ENCODE measurements around the gene HDAC11.

DNA sequence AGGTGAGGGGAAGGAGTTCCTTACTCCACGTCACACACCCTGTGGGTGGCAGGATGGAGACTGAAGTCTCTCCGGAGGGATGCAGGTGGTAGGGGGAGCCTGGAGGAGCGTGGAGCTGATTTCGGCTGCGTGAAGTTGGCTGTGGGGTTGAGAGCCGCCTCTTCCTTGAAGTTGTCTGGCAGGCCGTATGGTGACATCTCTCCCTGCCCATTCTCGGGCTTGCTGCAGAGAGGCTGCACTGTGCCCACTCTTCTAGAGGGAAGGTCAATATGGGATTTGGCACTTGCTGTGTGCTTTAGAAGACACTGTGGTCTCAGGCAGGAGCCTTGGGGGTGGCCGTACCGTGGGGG, 55.4 kb downstream of the HDAC11 start:
- TF ChIP-seq, protein P1, sequence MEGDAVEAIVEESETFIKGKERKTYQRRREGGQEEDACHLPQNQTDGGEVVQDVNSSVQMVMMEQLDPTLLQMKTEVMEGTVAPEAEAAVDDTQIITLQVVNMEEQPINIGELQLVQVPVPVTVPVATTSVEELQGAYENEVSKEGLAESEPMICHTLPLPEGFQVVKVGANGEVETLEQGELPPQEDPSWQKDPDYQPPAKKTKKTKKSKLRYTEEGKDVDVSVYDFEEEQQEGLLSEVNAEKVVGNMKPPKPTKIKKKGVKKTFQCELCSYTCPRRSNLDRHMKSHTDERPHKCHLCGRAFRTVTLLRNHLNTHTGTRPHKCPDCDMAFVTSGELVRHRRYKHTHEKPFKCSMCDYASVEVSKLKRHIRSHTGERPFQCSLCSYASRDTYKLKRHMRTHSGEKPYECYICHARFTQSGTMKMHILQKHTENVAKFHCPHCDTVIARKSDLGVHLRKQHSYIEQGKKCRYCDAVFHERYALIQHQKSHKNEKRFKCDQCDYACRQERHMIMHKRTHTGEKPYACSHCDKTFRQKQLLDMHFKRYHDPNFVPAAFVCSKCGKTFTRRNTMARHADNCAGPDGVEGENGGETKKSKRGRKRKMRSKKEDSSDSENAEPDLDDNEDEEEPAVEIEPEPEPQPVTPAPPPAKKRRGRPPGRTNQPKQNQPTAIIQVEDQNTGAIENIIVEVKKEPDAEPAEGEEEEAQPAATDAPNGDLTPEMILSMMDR (IDR thresholded peaks at IDR 0.05; ENCODE audit: low read length), result no peak
- TF ChIP-seq EZH2 (optimal IDR thresholded peaks at IDR 0.05; ENCODE audit: low read depth, low read length), result no peak

All from MM.1S (cell line).